ENCODE measurements around the gene PHRF1.

The PHRF1 gene

GRCh38 chr11:559712-560304 lies 16.5 kb upstream of the PHRF1 start:
- H3K4me3 ChIP-seq (ENCODE audit: low read depth, low read length) = peak overlapping the region; percentile 62
- no peak for TF ChIP-seq CTCF (IDR thresholded peaks at IDR 0.05; ENCODE audit: control insufficient read depth, extremely low read depth, insufficient read depth)
- DNase-seq (ENCODE audit: low read depth) = no peak

- peak; percentile 33 for DNase-seq (ENCODE audit: low read depth)
- peak within 1 kb of the TSS; percentile 79 for H3K4me3 ChIP-seq (ENCODE audit: low read depth, low read length)
These were observed 15.7 kb upstream of the PHRF1 start, which contains the start of the genes LMNTD2 and RASSF7 for GRCh38 chr11:560305-561147. Gene LMNTD2, minus strand, starts transcription at chr11:560738. Its CDS starts 22 bp downstream, at chr11:560716. Gene RASSF7, plus strand, starts transcription at chr11:560970. Its CDS starts 799 bp downstream, at chr11:561769.

GRCh38 chr11:561148-562003 lies 14.9 kb upstream of the PHRF1 start:
- no peak for TF ChIP-seq CTCF (IDR thresholded peaks at IDR 0.05; ENCODE audit: control insufficient read depth, extremely low read depth, insufficient read depth)
- peak; percentile 36 for DNase-seq (ENCODE audit: low read depth)
- H3K4me3 ChIP-seq (ENCODE audit: low read depth, low read length) = peak overlapping the region; percentile 79

More at GRCh38 chr11:560305-561147, 15.7 kb upstream of the PHRF1 start, which contains the start of the genes LMNTD2 and RASSF7:
- no peak for TF ChIP-seq CTCF (IDR thresholded peaks at IDR 0.05; ENCODE audit: control insufficient read depth, extremely low read depth, insufficient read depth)

- no peak for TF ChIP-seq CTCF (IDR thresholded peaks at IDR 0.05; ENCODE audit: control insufficient read depth, extremely low read depth, insufficient read depth)
- H3K4me3 ChIP-seq (ENCODE audit: low read depth, low read length) = peak overlapping the region; percentile 79
- DNase-seq (ENCODE audit: low read depth) = no peak
These were observed 14.1 kb upstream of the PHRF1 start for GRCh38 chr11:562046-562645.

GRCh38 chr11:563066-563811 lies 13.0 kb upstream of the PHRF1 start:
- no peak overlapping the region for H3K4me3 ChIP-seq (ENCODE audit: low read depth, low read length)
- TF ChIP-seq CTCF (IDR thresholded peaks at IDR 0.05; ENCODE audit: control insufficient read depth, extremely low read depth, insufficient read depth) = no peak
- DNase-seq (ENCODE audit: low read depth) = no peak
